Urinary bladder (tissue), 4 donors: ENCODE data around the gene TAF6. TPM values are rescaled to one million over a fixed set of nuclear protein-coding genes. Genes with fewer than 3 reads are reported as not detected.
A peak's percentile ranks its signal among the peaks of the same experiment; 100 is the strongest.

Experiments
- DNase-seq: peaks from one replicate; pipeline ENCODE4 v3.0.0-alpha.2; 2015; ENCODE audit errors: extremely low spot score
- H3K27ac ChIP-seq: one replicate; pipeline ENCODE4 v1.5.1; 2013; ENCODE audit warnings: low read depth, mild to moderate bottlenecking, moderate library complexity
- H3K36me3 ChIP-seq: one replicate; pipeline ENCODE4 v1.6.1; 2013; ENCODE audit warnings: mild to moderate bottlenecking, moderate library complexity; ENCODE audit not compliant: insufficient read depth
- H3K4me1 ChIP-seq: one replicate; pipeline ENCODE4 v1.6.1; 2013; ENCODE audit warnings: mild to moderate bottlenecking, moderate library complexity; ENCODE audit not compliant: insufficient read depth
- H3K4me3 ChIP-seq: one replicate; pipeline ENCODE4 v1.5.1; 2013; ENCODE audit warnings: low read depth, low read length
- WGBS: extraction: QIAGEN DNeasy Blood & Tissue Kit; methylation state at CpG from one replicate; pipeline ENCODE4 v1.1.7; 2013; 5-methylcytosine and 5-hydroxymethylcytosine counted together
- polyA plus RNA-seq: library from polyadenylated mRNA; stranded (reverse); fragments of 200-250 nt; gene quantifications from one replicate; pipeline ENCODE4 v1.2.3, GENCODE V29; 2013
- total RNA-seq: library from RNA; depleted of rRNA; stranded (reverse); fragments of >200 nt; gene quantifications from one replicate; pipeline ENCODE4 v1.2.3, GENCODE V29; 2014
- donor health status: healthy with polysubstance abuse.
- donor health status: healthy.

The TAF6 gene
- total and polyA plus RNA-seq, 2 donors, result 20.6 to 55.4 TPM

DNA sequence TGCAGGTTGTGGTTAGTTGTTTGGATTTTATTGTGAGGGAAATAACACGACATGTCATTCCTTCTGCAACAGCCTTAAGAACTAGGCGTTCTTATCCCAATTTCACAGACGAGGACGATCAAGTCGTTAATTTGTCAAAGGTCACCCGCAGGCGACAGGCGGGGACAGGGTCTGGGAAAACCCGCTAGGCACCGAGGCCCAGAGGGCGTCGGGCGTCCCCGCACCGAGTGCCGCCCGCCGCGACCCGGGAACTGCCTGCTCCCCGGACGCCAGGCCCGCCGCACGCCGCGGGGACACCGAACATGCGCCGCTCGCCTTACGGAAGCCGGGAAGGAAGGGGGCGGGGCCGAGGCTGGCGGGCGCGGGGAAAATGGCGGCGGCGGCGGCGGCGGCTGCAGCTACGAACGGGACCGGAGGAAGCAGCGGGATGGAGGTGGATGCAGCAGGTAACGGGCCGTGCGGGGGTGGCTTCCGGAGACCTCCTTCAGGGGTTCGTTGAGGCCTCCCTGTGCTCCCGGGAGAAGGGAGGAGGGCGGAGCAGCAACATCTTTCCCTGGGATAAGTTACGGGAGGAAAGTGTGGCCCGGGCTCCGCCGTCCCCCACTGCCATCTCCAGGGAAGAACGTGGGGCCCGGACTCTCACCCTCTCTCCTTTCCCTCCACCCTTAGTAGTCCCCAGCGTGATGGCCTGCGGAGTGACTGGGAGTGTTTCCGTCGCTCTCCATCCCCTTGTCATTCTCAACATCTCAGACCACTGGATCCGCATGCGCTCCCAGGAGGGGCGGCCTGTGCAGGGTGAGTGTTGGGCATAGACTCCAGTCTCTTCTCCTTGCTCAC is 30.3 kb downstream of the TAF6 start, which contains the start of gene COPS6:
COPS6 (plus strand) TSS at position 349 of the 837 bp plus-strand sequence; CDS start at position 371, 22 bp downstream.
- H3K4me1 ChIP-seq, result no peaks in the 10 kb centered on the region
- H3K27ac ChIP-seq, result peak within 1 kb of the TSS; percentile 79
- WGBS, result under 1% methylated on average over 68 of the region's 68 CpGs
- no peaks in the 10 kb centered on the region for H3K36me3 ChIP-seq
- no peak for DNase-seq
- peak within 1 kb of the TSS; percentile 64 for H3K4me3 ChIP-seq

DNA sequence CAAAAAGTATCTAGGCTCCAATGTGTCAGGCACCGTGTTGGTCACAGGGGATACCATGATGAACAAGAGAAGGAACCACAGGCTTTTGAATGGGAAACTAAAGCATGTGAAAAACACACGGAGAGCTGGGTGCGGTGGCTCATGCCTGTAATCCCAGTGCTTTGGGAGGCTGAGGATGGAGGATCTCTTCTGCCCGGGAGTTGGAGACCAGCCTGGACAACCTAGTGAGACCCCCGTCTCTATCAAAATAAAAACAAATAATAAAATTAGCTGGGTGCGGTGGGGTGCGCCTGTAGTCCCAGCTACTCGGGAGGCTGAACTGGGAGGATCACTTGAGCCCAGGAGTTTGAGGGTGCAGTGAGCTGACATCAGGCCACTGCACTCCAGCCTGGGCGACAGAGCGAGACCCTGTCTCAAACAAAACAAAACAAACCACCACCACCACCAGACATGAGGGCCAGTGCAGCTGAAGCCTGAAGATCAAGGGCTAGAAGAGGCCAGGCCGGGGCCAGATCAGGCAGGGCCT is 31.0 kb downstream of the TAF6 start:
- DNase-seq, result no peak
- no peaks in the 10 kb centered on the region for H3K36me3 ChIP-seq
- H3K27ac ChIP-seq, result peak overlapping the region; percentile 79
- H3K4me1 ChIP-seq, result no peaks in the 10 kb centered on the region
- peak overlapping the region; percentile 64 for H3K4me3 ChIP-seq
- 76% methylated on average over 11 of the region's 11 CpGs for WGBS

DNA sequence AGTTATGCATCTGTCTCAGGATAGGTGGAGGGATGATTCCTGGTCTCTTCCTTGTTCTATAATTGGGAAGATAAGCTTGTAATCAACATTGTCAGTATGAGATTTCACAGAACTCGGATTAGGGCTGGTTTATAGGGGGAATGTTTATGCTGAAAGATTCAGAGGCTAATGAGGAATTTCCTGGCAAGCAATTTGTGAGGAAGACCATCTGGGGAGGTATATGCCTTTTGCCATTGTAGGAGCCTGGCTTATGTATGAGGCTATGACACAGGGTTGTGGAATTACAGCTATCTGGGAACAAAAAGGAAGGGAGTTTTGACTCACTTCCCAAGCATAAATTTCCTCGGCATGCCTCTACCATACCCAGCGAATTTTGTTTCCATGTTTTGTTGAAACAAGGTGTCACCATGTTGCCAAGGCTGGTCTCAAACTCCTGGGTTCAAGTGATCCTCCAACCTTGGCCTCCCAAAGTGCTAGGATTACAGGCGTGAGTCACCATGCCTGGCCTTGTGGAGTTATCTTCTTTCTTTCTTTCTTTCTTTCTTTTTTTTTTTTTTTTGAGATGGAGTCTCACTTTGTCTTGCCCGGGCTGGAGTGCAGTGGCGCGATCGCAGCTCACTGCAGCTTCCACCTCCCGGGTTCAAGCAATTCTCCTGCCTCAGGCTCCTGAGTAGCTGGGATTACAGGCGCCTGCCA is 32.0 kb downstream of the TAF6 start:
- no peak for DNase-seq
- Histone ChIP-seq H3K27ac (no peak overlapping the region), H3K4me3 (no peak overlapping the region), H3K4me1 (no peaks in the 10 kb centered on the region), H3K36me3 (no peaks in the 10 kb centered on the region)
- 31% methylated on average over 10 of the region's 10 CpGs for WGBS

DNA sequence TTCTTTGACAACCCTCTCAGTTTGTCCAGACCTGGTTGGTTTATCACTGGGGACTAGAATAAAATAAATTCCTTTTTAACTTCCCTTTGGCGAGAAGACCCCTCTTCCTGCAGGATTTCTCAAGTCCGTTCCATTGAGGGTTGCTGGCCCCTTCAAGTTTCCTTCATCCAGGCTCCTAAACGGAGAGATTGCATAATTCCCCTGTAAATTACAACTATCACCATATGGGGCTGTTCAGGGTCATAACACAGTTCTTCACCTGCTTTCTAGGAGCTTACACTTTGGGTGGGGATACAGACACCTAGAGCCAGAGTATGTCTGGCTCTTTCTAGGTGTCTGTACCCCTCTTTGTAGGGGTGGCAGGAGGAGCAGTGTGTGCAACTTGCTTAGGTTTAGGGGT is 33.6 kb downstream of the TAF6 start:
- no peaks in the 10 kb centered on the region for H3K4me1 ChIP-seq

DNA sequence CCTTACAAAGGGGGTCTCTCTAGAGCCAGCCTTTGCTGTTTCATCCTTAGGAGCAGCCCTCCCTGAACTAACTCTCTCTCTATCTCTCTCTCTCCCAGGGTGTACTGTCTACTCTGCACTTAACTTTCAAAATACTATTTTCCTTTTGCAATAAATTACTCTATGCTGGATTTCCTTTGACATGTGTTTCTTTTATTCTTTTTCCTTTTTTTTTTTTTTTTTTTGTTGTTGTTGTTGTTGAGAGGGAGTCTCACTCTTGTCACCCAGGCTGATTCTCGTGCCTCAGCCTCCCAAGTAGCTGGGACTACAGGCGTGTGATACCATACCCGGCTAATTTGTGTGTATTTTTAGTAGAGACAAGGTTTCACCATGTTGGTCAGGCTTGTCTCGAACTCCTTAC is 36.2 kb downstream of the TAF6 start:
- WGBS, result 58% methylated on average over 4 of the region's 4 CpGs
- no peaks in the 10 kb centered on the region for H3K36me3 ChIP-seq
- H3K27ac ChIP-seq, result no peak overlapping the region
- DNase-seq, result no peak
- no peak overlapping the region for H3K4me3 ChIP-seq
- peaks cover 1% of the 10 kb centered on the region for H3K4me1 ChIP-seq

More for the DNA sequence above, 33.6 kb downstream of the TAF6 start:
- DNase-seq, result no peak
- 29% methylated on average over 3 of the region's 3 CpGs for WGBS
- Histone ChIP-seq H3K4me3 (no peak overlapping the region), H3K27ac (no peak overlapping the region), H3K36me3 (no peaks in the 10 kb centered on the region)

DNA sequence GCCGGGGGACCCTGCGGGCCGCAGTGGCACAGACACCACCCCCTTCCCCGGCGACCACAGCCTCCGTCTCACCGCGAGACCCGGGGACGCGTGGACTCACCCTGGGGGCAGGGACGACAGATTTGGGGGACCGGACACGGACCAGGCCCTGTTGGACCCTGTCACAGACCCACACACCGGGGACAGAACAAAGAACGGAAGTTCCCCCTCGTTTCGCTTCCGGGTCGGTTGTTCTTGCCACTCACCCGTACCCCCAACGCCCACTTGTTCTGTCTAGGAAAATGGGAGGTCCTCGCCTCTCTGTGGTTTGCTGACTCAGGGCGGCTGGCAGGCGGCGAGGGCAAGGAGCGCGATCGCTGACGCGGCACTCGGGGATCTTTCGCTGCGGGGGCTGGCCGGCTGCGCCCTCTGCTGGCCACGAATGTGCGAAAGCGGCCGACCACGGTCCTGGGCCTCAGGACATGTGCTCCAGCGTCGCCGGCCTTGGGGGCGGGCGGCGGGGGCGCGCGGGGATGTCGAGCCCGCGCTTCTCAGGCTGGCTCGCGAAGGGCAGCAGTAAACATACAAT is 37.5 kb downstream of the TAF6 start, which contains the start of gene ZNF3:
ZNF3 (minus strand) TSS at position 189 of the 568 bp plus-strand sequence. CDS start 4,366 bp downstream, outside the sequence.
- DNase-seq, result peak; percentile 98
- Histone ChIP-seq H3K27ac (peak within 1 kb of the TSS; percentile 78), H3K4me3 (peak within 1 kb of the TSS; percentile 65), H3K4me1 (peaks cover 1% of the 10 kb centered on the region), H3K36me3 (no peaks in the 10 kb centered on the region)
- WGBS, result under 1% methylated on average over 55 of the region's 55 CpGs

DNA sequence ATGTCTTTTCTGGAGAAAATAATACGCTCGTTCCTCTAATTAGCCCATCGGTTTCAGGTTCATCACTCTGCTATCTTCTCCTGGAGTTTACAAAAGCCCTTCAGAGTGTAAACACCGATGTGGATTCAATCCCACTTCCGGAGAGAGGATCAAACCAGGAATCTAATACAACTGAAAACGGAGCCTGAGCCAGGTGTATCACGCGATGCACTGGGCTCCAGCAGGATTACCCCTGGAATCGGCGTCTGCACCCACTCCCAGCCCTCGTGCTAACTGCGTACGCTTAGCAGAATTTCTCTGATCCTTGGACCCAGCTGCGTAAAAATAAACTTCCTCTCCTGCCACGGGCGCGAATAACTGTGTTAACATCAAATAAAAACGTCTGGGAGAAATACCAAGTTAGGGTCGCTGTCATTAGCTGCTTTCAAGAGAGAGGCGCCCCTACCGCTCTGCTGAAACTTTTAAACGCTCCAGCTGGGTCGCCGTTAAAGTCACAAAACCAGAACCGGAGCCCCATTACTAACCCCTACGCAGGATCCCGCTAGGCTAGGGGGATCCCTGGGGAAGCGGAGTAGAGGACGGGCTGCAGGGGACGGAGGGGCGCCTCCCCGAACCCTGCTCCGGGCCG is 38.1 kb downstream of the TAF6 start:
- no peak for DNase-seq
- peak overlapping the region; percentile 78 for H3K27ac ChIP-seq
- H3K36me3 ChIP-seq, result no peaks in the 10 kb centered on the region
- H3K4me1 ChIP-seq, result peaks cover 1% of the 10 kb centered on the region
- peak overlapping the region; percentile 65 for H3K4me3 ChIP-seq
- under 1% methylated on average over 34 of the region's 34 CpGs for WGBS

DNA sequence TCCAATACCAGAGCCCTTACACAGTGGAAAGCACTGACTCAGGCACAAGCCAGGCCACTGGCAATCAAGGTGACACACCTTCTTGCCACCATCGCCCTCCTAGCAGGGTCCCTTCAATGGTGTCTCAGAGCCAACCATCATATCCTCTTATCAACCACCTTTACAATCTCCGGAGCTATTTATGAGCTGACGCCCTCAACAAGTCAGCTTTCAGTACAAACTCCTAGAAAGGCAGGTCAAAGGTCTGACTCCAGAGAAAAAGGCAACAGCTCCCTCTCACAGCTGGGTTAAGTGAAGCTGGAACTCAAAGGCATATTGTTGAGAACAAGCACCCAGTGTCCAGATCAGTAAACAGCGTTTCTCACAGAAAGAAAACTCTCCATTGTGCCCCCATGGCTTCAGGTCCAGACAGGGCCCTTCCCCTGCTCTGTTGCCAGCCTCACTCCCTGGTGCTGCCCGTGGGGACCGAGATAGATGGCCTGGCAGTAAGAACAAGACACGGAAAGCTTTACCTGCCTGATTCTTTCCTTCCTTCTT is 40.1 kb downstream of the TAF6 start:
- DNase-seq, result no peak
- H3K4me3 ChIP-seq, result no peak overlapping the region
- H3K4me1 ChIP-seq, result peaks cover 1% of the 10 kb centered on the region
- 77% methylated on average over 7 of the region's 7 CpGs for WGBS
- peaks cover 8% of the 10 kb centered on the region for H3K36me3 ChIP-seq
- no peak overlapping the region for H3K27ac ChIP-seq

DNA sequence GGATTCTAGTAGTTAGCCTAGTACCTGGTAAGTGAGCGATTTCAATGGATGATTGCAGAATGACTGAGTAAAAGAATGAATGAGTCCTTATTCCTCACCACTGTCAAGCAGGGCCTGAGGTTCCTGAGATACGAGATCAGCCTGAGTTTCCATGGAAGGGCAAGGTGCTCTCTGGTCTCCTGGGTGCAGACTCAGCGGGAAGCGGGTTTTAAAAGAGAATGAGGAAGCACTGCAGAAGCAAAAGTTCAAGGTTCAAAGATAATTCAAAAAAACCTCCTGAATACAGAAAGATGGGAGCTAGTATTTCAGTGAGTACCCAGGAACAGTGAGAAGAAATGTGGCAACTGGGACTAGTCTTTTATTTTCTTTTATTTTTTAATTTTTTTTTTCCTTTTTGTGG is 42.0 kb downstream of the TAF6 start:
- 93% methylated on average over 4 of the region's 4 CpGs for WGBS
- no peak overlapping the region for H3K27ac ChIP-seq
- peaks cover 1% of the 10 kb centered on the region for H3K4me1 ChIP-seq
- peaks cover 14% of the 10 kb centered on the region for H3K36me3 ChIP-seq
- H3K4me3 ChIP-seq, result no peak overlapping the region
- DNase-seq, result no peak

DNA sequence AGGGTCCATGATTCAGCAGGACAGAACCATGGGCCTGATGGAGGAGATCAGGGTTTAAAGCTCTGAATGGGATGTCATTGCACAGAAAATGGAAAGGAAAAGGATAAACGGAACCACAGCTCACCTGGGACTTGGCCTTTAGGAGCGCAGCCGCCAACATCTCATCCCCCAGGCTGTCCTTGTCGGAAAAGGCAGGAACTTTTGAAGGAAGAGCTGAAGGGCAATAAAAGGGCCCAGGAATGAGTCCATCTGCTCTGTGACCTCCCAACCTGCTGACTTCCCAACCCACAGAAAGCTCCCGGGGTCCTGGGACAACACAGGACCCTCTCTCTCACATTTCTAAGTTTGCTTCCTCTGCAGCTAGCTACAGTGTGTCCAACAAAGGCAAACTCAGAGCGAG is 43.7 kb downstream of the TAF6 start:
- Histone ChIP-seq H3K27ac (no peak overlapping the region), H3K4me1 (peaks cover 1% of the 10 kb centered on the region), H3K4me3 (no peak overlapping the region), H3K36me3 (peaks cover 21% of the 10 kb centered on the region)
- DNase-seq, result no peak
- WGBS, result 95% methylated on average over 6 of the region's 6 CpGs

DNA sequence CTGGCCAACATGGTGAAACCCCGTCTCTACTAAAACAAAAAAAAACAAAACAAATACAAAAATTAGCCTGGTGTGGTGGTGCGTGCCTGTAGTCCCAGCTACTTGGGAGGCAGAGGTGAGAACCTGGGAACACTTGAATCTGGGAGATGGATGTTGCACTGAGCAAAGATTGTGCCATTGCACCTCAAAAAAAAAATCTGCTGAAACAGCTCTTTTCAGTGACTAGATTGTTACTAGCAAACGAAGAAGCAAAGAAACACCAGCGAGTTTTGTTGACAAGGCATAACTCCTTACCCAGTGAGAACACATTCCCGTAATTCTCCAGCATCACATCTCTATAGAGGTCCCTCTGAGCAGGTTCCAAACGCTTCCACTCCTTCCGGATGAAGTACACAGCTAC is 44.3 kb downstream of the TAF6 start:
- Histone ChIP-seq H3K36me3 (peaks cover 21% of the 10 kb centered on the region), H3K4me1 (peaks cover 1% of the 10 kb centered on the region), H3K4me3 (no peak overlapping the region), H3K27ac (no peak overlapping the region)
- whole genome bisulfite sequencing, result 96% methylated on average over 7 of the region's 7 CpGs
- DNase-seq, result no peak

DNA sequence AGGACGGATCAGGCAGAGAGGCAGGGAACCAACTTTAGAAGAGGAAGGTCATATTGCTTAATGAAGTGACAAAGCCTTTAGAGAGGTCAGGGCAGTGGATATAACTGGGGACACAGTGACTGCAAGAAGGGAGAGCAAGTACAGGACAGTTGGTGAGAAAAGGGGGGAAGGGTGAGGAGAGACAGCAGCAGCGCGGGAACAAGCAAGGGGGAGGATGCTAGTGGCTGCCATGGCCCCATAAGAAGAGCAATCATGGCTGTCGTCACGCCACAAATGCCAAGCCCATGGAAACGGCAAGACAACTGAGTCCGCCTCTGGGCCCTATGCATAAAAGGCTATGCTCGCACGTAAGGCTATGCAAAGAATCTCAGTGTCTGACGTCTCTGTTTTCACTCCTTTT is 46.7 kb downstream of the TAF6 start:
- 98% methylated on average over 10 of the region's 10 CpGs for WGBS
- Histone ChIP-seq H3K27ac (no peak overlapping the region), H3K4me1 (no peaks in the 10 kb centered on the region), H3K4me3 (no peak overlapping the region), H3K36me3 (peaks cover 21% of the 10 kb centered on the region)
- no peak for DNase-seq
